ENCODE data around the gene DGKG.

The DGKG gene

GRCh38 chr3:186144257-186144656 is 217.8 kb downstream of the DGKG start:
- no peak for TF ChIP-seq CTCF (IDR thresholded peaks at IDR 0.05; ENCODE audit: low read depth, low read length, missing control alignments)
- H3K4me3 ChIP-seq (ENCODE audit: low read depth, low read length) = no peak overlapping the region
- no peak for DNase-seq (ENCODE audit: low read depth)

DNA sequence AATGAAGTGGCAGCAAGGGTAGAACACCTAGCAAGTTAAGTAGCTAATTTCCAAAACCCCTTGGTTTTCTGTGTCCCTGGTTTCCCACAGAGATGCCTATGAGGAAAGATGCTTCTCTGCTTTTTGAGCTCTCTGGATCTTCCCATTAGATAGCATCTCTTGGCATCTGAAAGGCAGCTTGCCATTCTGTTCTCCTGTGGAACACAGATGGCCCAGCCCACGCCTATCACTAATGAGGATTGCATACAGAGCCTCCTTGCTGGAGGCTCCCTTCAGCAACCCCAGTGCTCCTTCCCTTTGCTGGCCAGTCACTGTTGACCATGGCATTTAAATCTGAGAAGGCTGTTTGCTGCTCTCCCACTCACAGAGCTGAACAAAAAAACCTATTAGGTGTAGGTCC is 218.8 kb downstream of the DGKG start:
- no peak overlapping the region for H3K4me3 ChIP-seq (ENCODE audit: low read depth, low read length)
- TF ChIP-seq CTCF (IDR thresholded peaks at IDR 0.05; ENCODE audit: low read depth, low read length, missing control alignments) = no peak
- DNase-seq (ENCODE audit: low read depth) = no peak

DNA sequence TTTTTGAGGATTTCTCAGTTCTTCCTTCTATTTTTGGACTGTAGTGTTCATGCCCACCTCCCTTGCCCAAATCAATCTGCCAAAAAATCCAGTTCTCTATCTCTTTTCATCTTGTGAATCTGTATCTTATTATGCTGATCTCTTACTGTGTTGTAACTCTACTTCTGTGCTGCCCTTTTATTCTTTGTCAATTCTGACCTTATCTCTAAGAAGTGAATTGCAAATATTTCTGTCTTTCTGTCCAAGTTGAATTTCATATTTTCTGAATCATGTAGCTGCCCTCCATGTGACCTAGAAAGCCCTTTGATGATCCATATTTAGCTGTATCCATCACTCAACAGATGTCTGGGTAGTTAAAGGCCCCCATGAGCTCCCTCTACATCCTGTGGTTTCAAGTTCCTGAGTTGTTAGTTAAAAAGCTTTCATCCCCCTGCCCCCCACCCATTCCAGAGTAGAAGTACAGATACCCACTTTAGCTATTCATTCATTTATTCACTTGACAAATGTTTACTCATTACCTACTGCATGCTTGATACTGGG is 219.6 kb downstream of the DGKG start:
- no peak overlapping the region for H3K4me3 ChIP-seq (ENCODE audit: low read depth, low read length)
- DNase-seq (ENCODE audit: low read depth) = no peak
- no peak for TF ChIP-seq CTCF (IDR thresholded peaks at IDR 0.05; ENCODE audit: low read depth, low read length, missing control alignments)

GRCh38 chr3:186141790-186142189 is 220.2 kb downstream of the DGKG start:
- DNase-seq (ENCODE audit: low read depth) = no peak
- no peak overlapping the region for H3K4me3 ChIP-seq (ENCODE audit: low read depth, low read length)
- no peak for TF ChIP-seq CTCF (IDR thresholded peaks at IDR 0.05; ENCODE audit: low read depth, low read length, missing control alignments)

- TF ChIP-seq CTCF (IDR thresholded peaks at IDR 0.05; ENCODE audit: low read depth, low read length, missing control alignments) = no peak
- no peak for DNase-seq (ENCODE audit: low read depth)
- H3K4me3 ChIP-seq (ENCODE audit: low read depth, low read length) = no peak overlapping the region
Measured at GRCh38 chr3:186138272-186138981, 223.6 kb downstream of the DGKG start.

GRCh38 chr3:186137051-186137685 is 224.9 kb downstream of the DGKG start:
- H3K4me3 ChIP-seq (ENCODE audit: low read depth, low read length) = no peak overlapping the region
- no peak for DNase-seq (ENCODE audit: low read depth)
- TF ChIP-seq CTCF (IDR thresholded peaks at IDR 0.05; ENCODE audit: low read depth, low read length, missing control alignments) = no peak
